HG02970 (cell line): ENCODE data around the gene SHISAL2B.
"Not testable (repeated sequence)": the region's sequence is repeated elsewhere in the genome, so short reads cannot be mapped to it uniquely, and the experiment has no call there.

Experiments used
- ATAC-seq: cut with Tn5 transposase; IDR thresholded peaks from one replicate; pipeline ENCODE4 v1.9.1; 2021; ENCODE audit warnings: mild to moderate bottlenecking, moderate library complexity, moderate number of reproducible peaks; ENCODE audit not compliant: unreplicated experiment, low FRiP score

The SHISAL2B gene

GRCh38 chr5:64690417-64691151, at the start of gene SHISAL2B:
SHISAL2B (plus strand) TSS chr5:64690503; CDS start chr5:64690624, 121 bp downstream.
- no peak for ATAC-seq

GRCh38 chr5:64644831-64645230, 45.5 kb upstream of the SHISAL2B start:
- ATAC-seq = no peak

- no peak for ATAC-seq
These were observed 44.1 kb upstream of the SHISAL2B start for GRCh38 chr5:64646169-64646568.

- no peak for ATAC-seq
These were observed 40.8 kb upstream of the SHISAL2B start for GRCh38 chr5:64649512-64649911.

GRCh38 chr5:64653766-64654560, 36.3 kb upstream of the SHISAL2B start:
- ATAC-seq = no peak

- no peak for ATAC-seq
These were observed 35.8 kb upstream of the SHISAL2B start for GRCh38 chr5:64654561-64654938.

GRCh38 chr5:64655596-64655995, 34.7 kb upstream of the SHISAL2B start:
- no peak for ATAC-seq

GRCh38 chr5:64659289-64659688, 31.0 kb upstream of the SHISAL2B start:
- no peak for ATAC-seq

GRCh38 chr5:64663181-64663580, 27.1 kb upstream of the SHISAL2B start:
- not testable (repeated sequence) for ATAC-seq

- no peak for ATAC-seq
These were observed 25.1 kb upstream of the SHISAL2B start for GRCh38 chr5:64665243-64665642.

GRCh38 chr5:64666078-64666477, 24.2 kb upstream of the SHISAL2B start:
- ATAC-seq = no peak

- ATAC-seq = no peak
These were observed 23.2 kb upstream of the SHISAL2B start for GRCh38 chr5:64667068-64667467.

GRCh38 chr5:64670277-64670676, 20.0 kb upstream of the SHISAL2B start:
- ATAC-seq = no peak

GRCh38 chr5:64671678-64672077, 18.6 kb upstream of the SHISAL2B start:
- no peak for ATAC-seq

- no peak for ATAC-seq
These were observed 11.9 kb upstream of the SHISAL2B start for GRCh38 chr5:64678374-64678773.

GRCh38 chr5:64680289-64680688, 10.0 kb upstream of the SHISAL2B start:
- no peak for ATAC-seq

GRCh38 chr5:64682608-64683007, 7.7 kb upstream of the SHISAL2B start:
- no peak for ATAC-seq

GRCh38 chr5:64685866-64686265, 4.4 kb upstream of the SHISAL2B start:
- no peak for ATAC-seq

GRCh38 chr5:64688391-64688790, 1.9 kb upstream of the SHISAL2B start:
- ATAC-seq = no peak

- ATAC-seq = no peak
These were observed 1.3 kb upstream of the SHISAL2B start for GRCh38 chr5:64688965-64689364.

- ATAC-seq = no peak
These were observed 243 bp upstream of the SHISAL2B start for GRCh38 chr5:64690104-64690416.

GRCh38 chr5:64691291-64691690, 988 bp downstream of the SHISAL2B start:
- no peak for ATAC-seq
